IPS-18c (cell line): ENCODE data around the gene SHC4.
"Not testable (repeated sequence)": the region's sequence is repeated elsewhere in the genome, so short reads cannot be mapped to it uniquely, and the experiment has no call there.

Experiments
- H3K4me3 ChIP-seq: 2 replicates; pipeline ENCODE4 v1.7.0; 2013; ENCODE audit warnings: low read depth, mild to moderate bottlenecking, low read length, moderate library complexity; ENCODE audit not compliant: insufficient read depth
- H3K9me3 ChIP-seq: one replicate; pipeline ENCODE4 v1.6.1; 2013; ENCODE audit warnings: mild to moderate bottlenecking, low read length, moderate library complexity; ENCODE audit not compliant: control insufficient read depth, insufficient read depth

Gene SHC4

GRCh38 chr15:48941904-48942303, 21.8 kb downstream of the SHC4 start:
- H3K9me3 ChIP-seq: no peaks in the 10 kb centered on the region

DNA sequence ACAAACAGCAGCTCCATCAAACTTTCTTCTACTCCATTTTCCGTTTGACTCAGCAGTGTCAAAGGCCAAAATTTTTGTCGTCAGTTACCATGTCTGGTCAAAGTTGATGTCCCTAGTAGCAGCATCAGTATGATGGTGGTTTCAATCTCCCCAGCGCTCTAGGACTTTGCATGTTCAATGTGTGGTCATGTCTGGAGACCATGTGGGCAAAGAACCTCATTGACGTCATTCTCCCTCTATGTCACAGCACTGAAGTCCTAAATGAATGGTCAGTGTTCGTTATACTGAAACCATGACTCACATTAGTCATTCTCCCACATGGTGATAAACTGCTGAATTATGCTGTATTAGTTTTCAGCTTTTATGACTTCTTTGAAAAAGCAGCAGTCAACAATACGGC, 23.2 kb downstream of the SHC4 start:
- Histone ChIP-seq H3K9me3 (no peaks in the 10 kb centered on the region), H3K4me3 (no peak overlapping the region)

More at GRCh38 chr15:48941904-48942303, 21.8 kb downstream of the SHC4 start:
- H3K4me3 ChIP-seq: no peak overlapping the region

DNA sequence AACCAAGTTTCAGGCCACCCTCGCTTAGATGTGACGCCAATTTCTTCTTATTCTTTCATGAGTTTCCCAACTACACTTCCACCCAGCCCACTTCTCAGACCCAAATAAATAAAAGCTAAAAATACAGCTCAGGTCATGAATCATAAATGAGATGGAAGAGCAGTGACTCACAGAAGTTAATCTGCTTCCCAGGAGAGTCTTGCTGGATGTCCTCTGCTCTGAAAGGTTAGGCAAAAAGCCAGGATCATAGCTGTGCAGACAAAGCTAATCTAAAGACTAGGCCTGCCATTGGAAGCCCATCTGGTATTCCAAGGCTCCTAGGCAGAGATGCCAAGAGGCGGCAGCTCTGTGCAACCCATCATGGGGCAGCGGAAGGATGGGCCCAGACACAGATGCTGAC, 24.1 kb downstream of the SHC4 start:
- Histone ChIP-seq H3K4me3 (no peak overlapping the region), H3K9me3 (no peaks in the 10 kb centered on the region)

- H3K9me3 ChIP-seq: no peaks in the 10 kb centered on the region
- no peak overlapping the region for H3K4me3 ChIP-seq
Observed at GRCh38 chr15:48937886-48938285, 25.8 kb downstream of the SHC4 start.

- Histone ChIP-seq H3K9me3 (no peaks in the 10 kb centered on the region), H3K4me3 (no peak overlapping the region)
Observed at GRCh38 chr15:48936666-48937065, 27.1 kb downstream of the SHC4 start.

DNA sequence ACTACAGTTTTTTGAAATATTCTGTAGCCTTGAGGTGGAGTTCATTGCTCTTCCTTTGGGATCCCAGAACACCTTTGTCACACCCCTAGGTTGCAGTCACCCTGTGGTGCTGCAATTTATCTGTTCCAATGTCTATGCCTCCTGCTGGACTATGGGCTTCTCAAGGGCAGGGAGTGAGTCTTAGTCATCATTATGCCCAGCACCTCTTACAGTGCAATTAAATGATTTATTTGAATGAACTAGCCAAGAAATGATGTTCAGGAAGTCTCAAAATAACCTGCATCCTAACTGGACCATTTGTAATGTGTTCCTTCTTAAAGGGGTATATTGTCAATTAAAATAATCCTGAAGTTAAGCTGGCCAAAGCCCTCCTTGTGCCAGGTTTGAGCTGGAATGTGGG, 28.5 kb downstream of the SHC4 start:
- Histone ChIP-seq H3K4me3 (no peak overlapping the region), H3K9me3 (no peaks in the 10 kb centered on the region)

GRCh38 chr15:48930735-48931134, 33.0 kb downstream of the SHC4 start:
- H3K9me3 ChIP-seq: no peaks in the 10 kb centered on the region
- no peak overlapping the region for H3K4me3 ChIP-seq

DNA sequence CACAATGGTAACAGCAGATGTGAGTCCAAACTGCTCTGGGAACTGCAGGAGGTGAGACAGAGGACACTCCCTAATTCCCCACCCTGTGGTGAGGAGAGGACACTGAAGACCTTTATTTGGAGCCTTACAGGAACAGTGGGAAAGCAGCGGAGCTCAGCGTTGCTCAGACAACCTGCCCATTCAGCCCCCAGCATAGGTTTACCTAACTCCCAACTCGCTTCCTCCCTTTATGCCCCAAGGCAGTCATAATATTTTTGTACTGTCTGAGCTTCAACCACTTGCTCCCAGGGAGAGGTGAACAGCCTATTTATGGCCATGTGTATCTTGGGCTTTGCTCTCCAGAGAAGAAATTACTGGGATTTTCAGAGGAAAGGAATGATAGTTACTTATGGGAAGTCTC, 34.1 kb downstream of the SHC4 start:
- H3K9me3 ChIP-seq: no peaks in the 10 kb centered on the region
- no peak overlapping the region for H3K4me3 ChIP-seq

DNA sequence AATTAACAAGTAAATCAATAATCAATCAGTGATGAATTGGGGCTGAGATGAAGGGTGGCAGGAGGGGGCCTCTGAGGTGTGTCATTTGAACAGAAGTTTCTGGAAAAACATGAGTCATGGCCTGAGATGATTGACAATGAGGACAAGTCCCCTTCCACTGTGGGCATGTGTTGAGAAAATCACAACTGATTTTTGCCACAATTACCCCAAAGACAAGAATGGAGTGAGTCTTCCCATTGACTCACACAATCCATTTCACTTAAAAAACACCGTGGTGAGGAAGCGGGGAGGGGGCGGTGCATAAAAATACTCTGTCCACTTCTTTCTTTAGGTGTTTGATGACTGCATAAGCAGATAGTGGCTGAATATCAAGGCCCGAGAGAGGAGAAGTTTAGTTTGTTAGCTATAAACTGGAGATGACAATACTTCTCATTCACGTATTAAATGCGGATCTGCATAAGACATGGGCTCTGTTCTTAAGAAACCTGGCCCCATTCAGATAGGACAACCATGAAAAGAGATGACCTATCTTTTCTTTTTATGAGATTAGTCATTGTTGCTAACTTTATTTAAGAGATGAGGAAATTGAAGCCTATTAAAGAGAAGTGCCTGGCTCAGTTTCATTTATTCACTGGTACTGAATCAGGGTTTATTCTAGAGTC, 34.7 kb downstream of the SHC4 start:
- no peak overlapping the region for H3K4me3 ChIP-seq
- no peaks in the 10 kb centered on the region for H3K9me3 ChIP-seq

DNA sequence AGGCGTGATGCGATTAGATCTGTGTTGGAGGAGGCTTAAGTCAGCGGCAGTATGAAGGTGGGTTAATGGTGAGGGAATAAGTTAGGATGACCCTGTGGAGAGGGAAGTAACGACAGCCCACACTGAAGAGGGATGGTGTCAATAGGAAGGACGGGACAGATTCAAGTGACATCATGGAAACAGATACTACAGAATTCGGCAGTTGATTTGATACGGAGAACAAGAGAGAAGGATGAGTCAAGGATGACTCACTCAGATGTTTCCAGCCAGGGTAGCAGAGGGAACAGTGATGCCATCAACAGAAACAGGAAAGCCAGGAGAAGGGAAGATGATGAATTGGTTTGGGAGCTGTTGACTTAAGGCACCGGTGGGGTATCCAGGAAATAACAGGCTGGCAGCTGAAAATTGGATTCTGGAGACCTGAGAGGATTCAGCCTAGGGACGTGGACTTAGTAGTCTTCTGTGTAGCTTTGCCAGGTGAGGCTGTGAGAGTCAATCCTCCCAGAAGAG, 38.0 kb downstream of the SHC4 start:
- Histone ChIP-seq H3K4me3 (no peak overlapping the region), H3K9me3 (no peaks in the 10 kb centered on the region)

DNA sequence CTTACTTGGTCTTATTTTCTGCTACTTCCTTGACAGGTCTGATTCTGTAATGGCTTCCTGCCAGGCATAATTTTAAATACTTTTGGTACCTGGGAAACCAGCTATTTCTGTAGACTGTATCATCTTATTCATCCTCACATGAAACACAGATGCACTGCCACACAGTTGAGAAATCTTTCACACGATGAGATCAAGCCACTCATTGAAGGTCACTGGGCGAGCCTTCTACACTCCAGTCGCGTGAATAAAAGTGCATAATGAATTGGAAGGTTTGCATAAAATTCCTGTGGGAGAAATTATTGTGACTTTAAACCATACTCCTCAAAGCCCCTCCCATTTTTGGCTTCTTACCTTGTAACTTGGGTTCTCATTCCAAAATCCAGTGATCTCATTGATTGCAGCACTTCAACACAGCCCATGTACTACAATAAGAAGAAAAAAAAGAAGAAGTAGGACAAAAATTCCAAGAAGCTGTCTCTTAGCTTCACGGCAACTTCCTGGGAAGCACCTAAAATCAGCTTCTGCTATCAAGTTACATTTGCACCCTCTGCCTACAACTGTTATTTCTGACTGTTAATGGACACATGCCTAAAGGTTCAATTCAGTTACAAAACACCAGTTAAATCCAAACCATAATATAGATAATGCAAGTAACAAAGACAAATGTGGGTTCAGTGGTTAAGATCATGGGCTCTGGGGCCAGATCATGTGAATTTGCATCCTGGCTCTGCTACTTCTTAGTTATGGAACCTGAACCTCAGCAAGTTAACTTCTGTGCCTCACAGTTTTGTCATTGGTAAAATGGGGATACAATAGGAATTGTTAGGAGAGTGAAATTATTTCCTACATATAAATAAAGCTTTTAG, 39.0 kb downstream of the SHC4 start:
- no peaks in the 10 kb centered on the region for H3K9me3 ChIP-seq
- no peak overlapping the region for H3K4me3 ChIP-seq

GRCh38 chr15:48922046-48922445, 41.7 kb downstream of the SHC4 start:
- Histone ChIP-seq H3K4me3 (no peak overlapping the region), H3K9me3 (no peaks in the 10 kb centered on the region)

DNA sequence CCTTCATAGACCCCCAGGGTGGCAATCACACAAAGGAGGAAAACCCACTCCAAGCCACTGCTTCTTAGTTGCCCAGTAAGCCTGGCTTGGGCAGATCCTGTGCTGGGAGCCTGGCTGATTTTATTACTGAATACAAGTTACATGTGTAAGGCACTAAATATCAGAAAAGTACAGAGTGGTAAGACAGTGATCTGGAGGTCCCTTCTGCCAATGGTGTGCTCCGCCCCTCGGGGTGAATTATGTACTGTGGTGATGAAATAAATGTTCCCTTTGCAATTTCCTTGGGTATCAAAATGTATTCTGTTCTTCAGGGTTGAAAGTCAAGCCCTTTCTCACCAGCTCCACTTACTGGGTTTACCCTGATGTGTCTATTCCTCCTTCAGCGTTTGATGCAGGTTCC, 47.0 kb downstream of the SHC4 start:
- H3K4me3 ChIP-seq: no peak overlapping the region
- no peaks in the 10 kb centered on the region for H3K9me3 ChIP-seq

GRCh38 chr15:48915861-48916260, 47.9 kb downstream of the SHC4 start:
- Histone ChIP-seq H3K9me3 (no peaks in the 10 kb centered on the region), H3K4me3 (no peak overlapping the region)

- no peaks in the 10 kb centered on the region for H3K9me3 ChIP-seq
- no peak overlapping the region for H3K4me3 ChIP-seq
Observed at GRCh38 chr15:48914717-48915116, 49.0 kb downstream of the SHC4 start.

- H3K4me3 ChIP-seq: no peak overlapping the region
- no peaks in the 10 kb centered on the region for H3K9me3 ChIP-seq
Observed at GRCh38 chr15:48913141-48913540, 50.6 kb downstream of the SHC4 start.

- not testable (repeated sequence) for H3K4me3 ChIP-seq, H3K9me3 ChIP-seq
Observed at GRCh38 chr15:48910554-48910953, 53.2 kb downstream of the SHC4 start.

DNA sequence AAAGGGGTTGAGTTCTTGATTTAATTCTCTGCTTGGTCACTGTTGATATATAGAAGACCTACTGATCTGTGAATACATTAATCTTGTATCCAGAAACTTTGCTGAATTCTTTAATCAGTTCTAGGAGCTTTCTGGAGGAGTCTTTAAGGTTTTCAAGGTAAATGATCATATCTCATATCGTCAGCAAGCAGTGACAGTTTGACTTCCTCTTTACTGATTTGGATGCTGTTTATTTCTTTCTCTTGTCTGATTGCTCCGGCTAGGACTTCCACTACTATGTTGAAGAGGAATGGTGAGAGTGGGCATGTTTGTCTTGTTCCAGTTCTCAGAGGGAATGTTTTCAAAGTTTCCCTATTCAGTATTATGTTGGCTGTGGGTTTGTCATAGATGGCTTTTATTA, 54.4 kb downstream of the SHC4 start:
- H3K9me3 ChIP-seq, H3K4me3 ChIP-seq: not testable (repeated sequence)
